SH-SY5Y (cell line): ENCODE measurements around the gene BORCS5.

Experiments used
- GATA2 ChIP-seq: IDR thresholded peaks from 2 replicates; pipeline ENCODE4 v1.6.1; 2011; ENCODE audit warnings: mild to moderate bottlenecking, low read depth, low read length
- GATA3 ChIP-seq: IDR thresholded peaks from 2 replicates; pipeline ENCODE4 v1.6.1; 2011; ENCODE audit warnings: low read depth, mild to moderate bottlenecking, low read length, moderate library complexity

- TF ChIP-seq GATA3: no peak
- no peak for TF ChIP-seq GATA2
Measured at GRCh38 chr12:12461923-12462315, 105.0 kb downstream of the BORCS5 start.
